GM12878 (cell line): ENCODE measurements around the gene PTX4. TPM values are rescaled to one million over a fixed set of nuclear protein-coding genes. Genes with fewer than 3 reads are reported as not detected.
A peak's percentile ranks its signal among the peaks of the same experiment; 100 is the strongest.

Experiments
- ATAC-seq: fragments of 200-7000 bp; cut with Tn5 transposase; 3 replicates; pipeline ENCODE4 v1.9.1; 2020; ENCODE audit warnings: mild to moderate bottlenecking, moderate library complexity
- BruUV-seq: library from RNA; stranded (reverse); fragments of 400-500 nt; replicated peaks from 2 replicates; lab custom pipeline; 2021; lab: Mats Ljungman, UMichigan
- CTCF ChIA-PET: fragments of 300-600 bp; sonication (Branson Sonifier 250); formaldehyde crosslinking; extraction: SDS; loops from one replicate; lab custom pipeline; 2021; ENCODE audit warnings: inconsistent platforms; lab: Yijun Ruan, JAX
- POLR2A ChIA-PET: fragments of 350-600 bp; formaldehyde crosslinking; extraction: SDS; loops from one replicate; lab custom pipeline; 2021; ENCODE audit warnings: inconsistent platforms; lab: Charles Lee
- RAD21 ChIA-PET: fragments of 300-600 bp; sonication (Branson Sonifier 250); formaldehyde crosslinking; loops from one replicate; lab custom pipeline; 2023; ENCODE audit warnings: antibody characterized with exemption; ENCODE audit not compliant: unreplicated experiment; lab: Charles Lee
- SMC1A ChIA-PET: fragments of 300-600 bp; sonication (Branson Sonifier 250); formaldehyde crosslinking; loops from one replicate; lab custom pipeline; 2023; ENCODE audit not compliant: unreplicated experiment, uncharacterized antibody; lab: Charles Lee
- DNase-seq: peaks from one replicate; pipeline ENCODE4 v3.0.0-alpha.2; 2011; ENCODE audit warnings: low read depth, low spot score
- FAIRE-seq: peaks from 3 replicates; lab custom pipeline; 2011; peaks lifted over from hg19 to GRCh38; lab: Jason Lieb, UNC
- H2AFZ ChIP-seq: 2 replicates; pipeline ENCODE4 v1.6.0; 2011; ENCODE audit warnings: low read depth, low read length, control low read depth; ENCODE audit not compliant: control insufficient read depth
- H3K27ac ChIP-seq: 2 replicates; pipeline ENCODE4 v1.5.1; 2011; ENCODE audit warnings: control low read depth; ENCODE audit not compliant: control insufficient read depth, insufficient read depth
- H3K27me3 ChIP-seq, 2 experiments: replicated peaks in 1 of 2; 2 replicates each; pipeline versions ENCODE4 v1.6.0 to v1.6.1; 2011; ENCODE audit warnings: low read length in 1 of 2; ENCODE audit not compliant: control insufficient read depth in 2 of 2, insufficient read depth in 2 of 2
- H3K36me3 ChIP-seq, 2 experiments: 2 replicates each; pipeline ENCODE4 v1.5.1; 2011; ENCODE audit warnings: low read length in 1 of 2; ENCODE audit not compliant: control insufficient read depth in 2 of 2, insufficient read depth in 2 of 2
- H3K4me1 ChIP-seq: 2 replicates; pipeline ENCODE4 v1.6.1; 2011; ENCODE audit warnings: mild to moderate bottlenecking, low read length, moderate library complexity, mixed read lengths; ENCODE audit not compliant: control insufficient read depth, insufficient read depth
- H3K4me2 ChIP-seq: 2 replicates; pipeline ENCODE4 v1.6.0; 2011; ENCODE audit warnings: control low read depth; ENCODE audit not compliant: control insufficient read depth, insufficient read depth
- H3K4me3 ChIP-seq: fragments of 200-600 bp; sonication (generic); 2 replicates; pipeline ENCODE4 v1.5.1; 2016
- H3K79me2 ChIP-seq: 2 replicates; pipeline ENCODE4 v1.6.0; 2011; ENCODE audit warnings: low read length; ENCODE audit not compliant: control insufficient read depth, insufficient read depth
- H3K9ac ChIP-seq: 2 replicates; pipeline ENCODE4 v1.8.0; 2011; ENCODE audit warnings: low read length, control low read depth, mixed read lengths; ENCODE audit not compliant: control insufficient read depth, insufficient read depth
- H3K9me3 ChIP-seq: replicated peaks from 3 replicates; pipeline ENCODE4 v1.5.1; 2011; ENCODE audit warnings: mild to moderate bottlenecking, low read length; ENCODE audit not compliant: control insufficient read depth, insufficient read depth
- H4K20me1 ChIP-seq: 2 replicates; pipeline ENCODE4 v1.6.0; 2011; ENCODE audit not compliant: control insufficient read depth, insufficient read depth
- BACH1 ChIP-seq: fragments of 450-650 bp; IDR thresholded peaks from 2 replicates; pipeline ENCODE4 v1.6.1; 2017; ENCODE audit warnings: mild to moderate bottlenecking, borderline replicate concordance
- BRCA1 ChIP-seq: IDR thresholded peaks from 2 replicates; pipeline ENCODE4 v1.6.1; 2011; ENCODE audit warnings: low read depth, low read length, improper control_type of control experiment
- MTA2 ChIP-seq: fragments of 450-650 bp; IDR thresholded peaks from 2 replicates; pipeline ENCODE4 v1.6.1; 2016; ENCODE audit warnings: low read depth, mild to moderate bottlenecking, moderate library complexity
- MYB ChIP-seq: fragments of 150-350 bp; IDR thresholded peaks from 2 replicates; pipeline ENCODE4 v1.6.1; 2014; ENCODE audit warnings: mild to moderate bottlenecking, low read depth, low read length, borderline replicate concordance
- NFYB ChIP-seq: IDR thresholded peaks from 2 replicates; pipeline ENCODE4 v1.6.1; 2011; ENCODE audit warnings: low read depth, mild to moderate bottlenecking, low read length, improper control_type of control experiment, moderate library complexity; ENCODE audit not compliant: insufficient read depth
- NR2C1 ChIP-seq: fragments of 450-650 bp; IDR thresholded peaks from 2 replicates; pipeline ENCODE4 v1.6.1; 2017; ENCODE audit warnings: antibody characterized with exemption, mild to moderate bottlenecking, moderate library complexity
- RBBP5 ChIP-seq: fragments of 200-600 bp; sonication (generic); conservative IDR thresholded peaks from 2 replicates; pipeline ENCODE4 v1.6.1; 2016
- STAT3 ChIP-seq: IDR thresholded peaks from 2 replicates; pipeline ENCODE4 v1.6.1; 2011; ENCODE audit warnings: low read depth, low read length, improper control_type of control experiment
- TCF3 ChIP-seq: IDR thresholded peaks from 2 replicates; pipeline ENCODE4 v1.6.1; 2012; ENCODE audit warnings: low read depth, mild to moderate bottlenecking, low read length, borderline replicate concordance; ENCODE audit not compliant: insufficient read depth
- ZNF24 ChIP-seq: fragments of 450-650 bp; IDR thresholded peaks from 2 replicates; pipeline ENCODE4 v1.6.1; 2017; ENCODE audit warnings: antibody characterized with exemption, mild to moderate bottlenecking
- ZNF622 ChIP-seq: fragments of 450-650 bp; IDR thresholded peaks from 2 replicates; pipeline ENCODE4 v1.6.1; 2017; ENCODE audit warnings: mild to moderate bottlenecking, inconsistent platforms
- WGBS: methylation state at CpG from one replicate; pipeline ENCODE4 v1.1.6; 2016; ENCODE audit warnings: low lambda C conversion rate; ENCODE audit not compliant: insufficient replicate concordance, insufficient coverage; ENCODE audit errors: missing lambda C conversion rate; 5-methylcytosine and 5-hydroxymethylcytosine counted together
- in situ Hi-C: fragments of 300-500 bp; cut with MboI; formaldehyde crosslinking; loops from 9 replicates; pipeline ENCODE4 v1.14.3; 2018; ENCODE audit warnings: mixed read lengths
- intact Hi-C: fragments of 100-400 bp; cut with micrococcal nuclease; formaldehyde crosslinking; loops from one replicate; pipeline ENCODE4 v1.14.2; 2022; ENCODE audit not compliant: unreplicated experiment
- polyA plus RNA-seq, 11 experiments: library from polyadenylated mRNA; depleted of rRNA in 4 of 11; unstranded in 6 of 11; stranded (reverse) in 5 of 11; fragments of >200 nt; fragmentation: Nextera tagmentation in 4 of 11; fragmentation: Illumina TruSeq in 1 of 11; extraction: Ambion mirVana in 4 of 11; extraction: Trizol in 1 of 11; gene quantifications; 1 replicate in 1 of 11; 2 replicates in 10 of 11; pipeline versions ENCODE4 v1.2.1 to v1.2.3, GENCODE V29; 2011 to 2016; ENCODE audit warnings: inconsistent platforms in 2 of 11, missing spikeins in 2 of 11, low read depth in 1 of 11
- total RNA-seq, 4 experiments: library from RNA; depleted of rRNA in 3 of 4; stranded (reverse); fragments of >200 nt in 3 of 4; fragmentation: Illumina TruSeq in 1 of 4; extraction: Trizol in 1 of 4; gene quantifications; 2 replicates each; pipeline versions ENCODE4 v1.2.1 to v1.2.3, GENCODE V29; 2013 to 2021
- TF ChIP-seq, protein P1 (sequence below): fragments of 150-350 bp; IDR thresholded peaks from 2 replicates; pipeline ENCODE4 v1.6.1; 2014; ENCODE audit warnings: mild to moderate bottlenecking, low read depth, low read length
- TF ChIP-seq, protein P2 (sequence below): IDR thresholded peaks from 2 replicates; pipeline ENCODE4 v1.6.1; 2011; ENCODE audit warnings: borderline replicate concordance, low read depth, mild to moderate bottlenecking, moderate library complexity, mixed read lengths, low read length; ENCODE audit not compliant: insufficient read depth; ENCODE audit errors: extremely low read length

The PTX4 gene
- total and polyA plus RNA-seq, 10 of the 15 experiments (the other 5 are each of a cell fraction or from before 2014, with no cell fraction given): not detected

DNA sequence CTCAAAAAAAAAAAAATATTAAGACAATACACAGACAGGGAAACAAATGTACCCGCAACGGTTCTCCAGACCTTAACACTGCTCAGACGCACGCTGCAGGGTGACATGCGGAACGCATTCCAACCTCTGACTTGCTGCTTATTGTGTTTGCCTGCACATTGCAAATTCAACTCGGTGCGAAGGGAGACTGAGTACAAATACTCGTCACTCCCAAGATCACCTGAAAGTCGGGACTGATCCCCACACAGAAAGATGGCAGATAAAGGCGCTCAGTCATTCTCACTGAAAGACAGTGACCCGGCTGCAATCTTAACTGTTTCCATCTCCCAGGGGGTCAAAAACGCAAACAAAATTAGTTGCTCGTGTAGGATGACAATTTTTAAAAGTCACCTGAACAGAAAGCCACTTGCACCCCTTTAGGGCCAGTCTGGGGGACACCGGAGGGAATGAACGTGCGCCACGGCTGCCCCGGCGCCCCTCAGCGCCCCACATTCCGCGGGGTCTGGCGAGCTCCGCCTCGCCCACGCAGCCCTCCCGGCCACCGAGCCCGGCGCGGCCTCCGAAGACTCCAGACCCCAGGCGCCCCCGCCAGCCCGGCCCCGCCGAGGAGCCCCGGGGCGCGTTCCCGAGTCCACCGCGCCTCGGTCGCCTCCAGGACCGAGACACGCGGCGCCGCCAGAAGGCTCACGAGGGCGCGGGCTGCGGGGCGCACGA is 14.5 kb downstream of the PTX4 start:
- Histone ChIP-seq H3K27ac (peak overlapping the region; percentile 96), H2AFZ (peak overlapping the region; percentile 80), H3K27me3 (no peaks in the 10 kb centered on the region), H3K4me1 (peaks cover 20% of the 10 kb centered on the region), H3K4me2 (peak overlapping the region; percentile 96), H3K4me3 (peak overlapping the region; percentile 93), H3K9ac (peak overlapping the region; percentile 85), H3K9me3 (no peaks in the 10 kb centered on the region), H4K20me1 (no peaks in the 10 kb centered on the region)
- DNase-seq (no peak), ATAC-seq (no peak), FAIRE-seq (no peak)
- ChIA-PET POLR2A (no interaction called here), RAD21 (no interaction called here), SMC1A (no interaction called here), CTCF (no interaction called here)
- in situ Hi-C loops: no loop called here
- TSS peak; percentile 51 for BruUV-seq
- WGBS: 19% methylated on average over 48 of the region's 57 CpGs
- intact Hi-C loops: loop anchor here (5.0 kb wide), 1 partner anchor 52 kb away; the partner anchor contains the start of gene UQCC4
- no peak for TF ChIP-seq RBBP5
- no peak for TF ChIP-seq NFYB
- TF ChIP-seq, protein P1, sequence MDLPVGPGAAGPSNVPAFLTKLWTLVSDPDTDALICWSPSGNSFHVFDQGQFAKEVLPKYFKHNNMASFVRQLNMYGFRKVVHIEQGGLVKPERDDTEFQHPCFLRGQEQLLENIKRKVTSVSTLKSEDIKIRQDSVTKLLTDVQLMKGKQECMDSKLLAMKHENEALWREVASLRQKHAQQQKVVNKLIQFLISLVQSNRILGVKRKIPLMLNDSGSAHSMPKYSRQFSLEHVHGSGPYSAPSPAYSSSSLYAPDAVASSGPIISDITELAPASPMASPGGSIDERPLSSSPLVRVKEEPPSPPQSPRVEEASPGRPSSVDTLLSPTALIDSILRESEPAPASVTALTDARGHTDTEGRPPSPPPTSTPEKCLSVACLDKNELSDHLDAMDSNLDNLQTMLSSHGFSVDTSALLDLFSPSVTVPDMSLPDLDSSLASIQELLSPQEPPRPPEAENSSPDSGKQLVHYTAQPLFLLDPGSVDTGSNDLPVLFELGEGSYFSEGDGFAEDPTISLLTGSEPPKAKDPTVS: no peak
- no peak for TF ChIP-seq ZNF622
- TF ChIP-seq MYB: no peak
- TF ChIP-seq STAT3: no peak
- TF ChIP-seq BACH1: no peak
- no peak for TF ChIP-seq TCF3
- no peak for TF ChIP-seq MTA2
- TF ChIP-seq BRCA1: no peak
- TF ChIP-seq, protein P2, sequence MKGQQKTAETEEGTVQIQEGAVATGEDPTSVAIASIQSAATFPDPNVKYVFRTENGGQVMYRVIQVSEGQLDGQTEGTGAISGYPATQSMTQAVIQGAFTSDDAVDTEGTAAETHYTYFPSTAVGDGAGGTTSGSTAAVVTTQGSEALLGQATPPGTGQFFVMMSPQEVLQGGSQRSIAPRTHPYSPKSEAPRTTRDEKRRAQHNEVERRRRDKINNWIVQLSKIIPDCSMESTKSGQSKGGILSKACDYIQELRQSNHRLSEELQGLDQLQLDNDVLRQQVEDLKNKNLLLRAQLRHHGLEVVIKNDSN: no peak
- TF ChIP-seq ZNF24: no peak
- TF ChIP-seq NR2C1: no peak
- TF ChIP-seq, all 136 proteins: peak for 0
- no peaks in the 10 kb centered on the region for H3K36me3 ChIP-seq
- H3K79me2 ChIP-seq: peaks cover 46% of the 10 kb centered on the region
